IPS-15b (cell line): Measurements from ENCODE around the gene VPS37B.
"Not testable (repeated sequence)": the region's sequence is repeated elsewhere in the genome, so short reads cannot be mapped to it uniquely, and the experiment has no call there.

Experiments
- H3K27me3 ChIP-seq: one replicate; pipeline ENCODE4 v1.6.1; 2013; ENCODE audit warnings: low read length; ENCODE audit not compliant: control insufficient read depth, insufficient read depth
- H3K36me3 ChIP-seq: one replicate; pipeline ENCODE4 v1.6.1; 2013; ENCODE audit warnings: low read length; ENCODE audit not compliant: control insufficient read depth, insufficient read depth
- H3K4me1 ChIP-seq: one replicate; pipeline ENCODE4 v1.6.1; 2013; ENCODE audit warnings: mild to moderate bottlenecking, low read length; ENCODE audit not compliant: control insufficient read depth, insufficient read depth
- H3K4me3 ChIP-seq: one replicate; pipeline ENCODE4 v1.5.1; 2013; ENCODE audit warnings: low read depth, low read length
- H3K9ac ChIP-seq: one replicate; pipeline ENCODE4 v1.6.1; 2013; ENCODE audit warnings: low read depth, mild to moderate bottlenecking, low read length
- H3K9me3 ChIP-seq: one replicate; pipeline ENCODE4 v1.6.1; 2013; ENCODE audit warnings: mild to moderate bottlenecking, low read length; ENCODE audit not compliant: control insufficient read depth, insufficient read depth

The VPS37B gene

GRCh38 chr12:122887819-122888212, 8.1 kb downstream of the VPS37B start:
- Histone ChIP-seq H3K4me1 (peaks cover 25% of the 10 kb centered on the region), H3K9ac (no peak overlapping the region), H3K9me3 (no peaks in the 10 kb centered on the region), H3K27me3 (no peaks in the 10 kb centered on the region), H3K4me3 (no peak overlapping the region), H3K36me3 (no peaks in the 10 kb centered on the region)

GRCh38 chr12:122886851-122887818, 8.8 kb downstream of the VPS37B start:
- Histone ChIP-seq H3K36me3 (no peaks in the 10 kb centered on the region), H3K9me3 (no peaks in the 10 kb centered on the region), H3K27me3 (no peaks in the 10 kb centered on the region), H3K4me3 (no peak overlapping the region), H3K4me1 (peaks cover 21% of the 10 kb centered on the region), H3K9ac (no peak overlapping the region)

- H3K27me3 ChIP-seq: no peaks in the 10 kb centered on the region
- H3K9ac ChIP-seq: no peak overlapping the region
- no peaks in the 10 kb centered on the region for H3K36me3 ChIP-seq
- H3K9me3 ChIP-seq: no peaks in the 10 kb centered on the region
- peaks cover 19% of the 10 kb centered on the region for H3K4me1 ChIP-seq
- no peak overlapping the region for H3K4me3 ChIP-seq
Measured at GRCh38 chr12:122886161-122886560, 9.8 kb downstream of the VPS37B start.

- H3K9ac ChIP-seq: no peak overlapping the region
- peaks cover 12% of the 10 kb centered on the region for H3K4me1 ChIP-seq
- no peaks in the 10 kb centered on the region for H3K27me3 ChIP-seq
- no peaks in the 10 kb centered on the region for H3K9me3 ChIP-seq
- no peaks in the 10 kb centered on the region for H3K36me3 ChIP-seq
- H3K4me3 ChIP-seq: no peak overlapping the region
Measured at GRCh38 chr12:122884860-122885259, 11.1 kb downstream of the VPS37B start.

GRCh38 chr12:122884091-122884826, 11.7 kb downstream of the VPS37B start:
- Histone ChIP-seq H3K4me1 (peaks cover 12% of the 10 kb centered on the region), H3K36me3 (no peaks in the 10 kb centered on the region), H3K9ac (no peak overlapping the region), H3K4me3 (no peak overlapping the region), H3K9me3 (no peaks in the 10 kb centered on the region), H3K27me3 (no peaks in the 10 kb centered on the region)

- peaks cover 6% of the 10 kb centered on the region for H3K4me1 ChIP-seq
Measured at GRCh38 chr12:122882908-122883558, 12.9 kb downstream of the VPS37B start.

GRCh38 chr12:122880668-122881067, 15.3 kb downstream of the VPS37B start:
- Histone ChIP-seq H3K4me3 (no peak overlapping the region), H3K9ac (no peak overlapping the region), H3K36me3 (no peaks in the 10 kb centered on the region), H3K27me3 (peaks cover 12% of the 10 kb centered on the region), H3K9me3 (no peaks in the 10 kb centered on the region), H3K4me1 (peaks cover 4% of the 10 kb centered on the region)

More at GRCh38 chr12:122882908-122883558, 12.9 kb downstream of the VPS37B start:
- H3K27me3 ChIP-seq: no peaks in the 10 kb centered on the region
- no peak overlapping the region for H3K9ac ChIP-seq
- no peaks in the 10 kb centered on the region for H3K9me3 ChIP-seq
- H3K4me3 ChIP-seq: no peak overlapping the region
- H3K36me3 ChIP-seq: no peaks in the 10 kb centered on the region

GRCh38 chr12:122880155-122880667, 15.7 kb downstream of the VPS37B start:
- Histone ChIP-seq H3K4me3 (no peak overlapping the region), H3K27me3 (peaks cover 12% of the 10 kb centered on the region), H3K9ac (no peak overlapping the region), H3K36me3 (no peaks in the 10 kb centered on the region), H3K9me3 (no peaks in the 10 kb centered on the region), H3K4me1 (peaks cover 5% of the 10 kb centered on the region)

- peaks cover 9% of the 10 kb centered on the region for H3K4me1 ChIP-seq
- no peak overlapping the region for H3K4me3 ChIP-seq
- no peaks in the 10 kb centered on the region for H3K9me3 ChIP-seq
- peaks cover 21% of the 10 kb centered on the region for H3K27me3 ChIP-seq
- H3K9ac ChIP-seq: no peak overlapping the region
- H3K36me3 ChIP-seq: no peaks in the 10 kb centered on the region
Measured at GRCh38 chr12:122878780-122879612, 16.9 kb downstream of the VPS37B start.

GRCh38 chr12:122876731-122877130, 19.2 kb downstream of the VPS37B start:
- H3K9ac ChIP-seq: no peak overlapping the region

GRCh38 chr12:122876281-122876680, 19.6 kb downstream of the VPS37B start:
- not testable (repeated sequence) for H3K36me3 ChIP-seq, H3K9ac ChIP-seq, H3K9me3 ChIP-seq, H3K4me3 ChIP-seq
- peaks cover 45% of the 10 kb centered on the region for H3K27me3 ChIP-seq
- H3K4me1 ChIP-seq: peaks cover 33% of the 10 kb centered on the region

More at GRCh38 chr12:122876731-122877130, 19.2 kb downstream of the VPS37B start:
- H3K36me3 ChIP-seq: no peaks in the 10 kb centered on the region
- no peak overlapping the region for H3K4me3 ChIP-seq
- no peaks in the 10 kb centered on the region for H3K9me3 ChIP-seq
- H3K27me3 ChIP-seq: peaks cover 41% of the 10 kb centered on the region
- peaks cover 28% of the 10 kb centered on the region for H3K4me1 ChIP-seq
